Transverse colon (tissue), 3 donors: ENCODE data around the gene GINM1.

Experiments used
- CTCF ChIP-seq, 5 experiments: fragments of 200-600 bp in 3 of 5; fragments of 450-650 bp in 2 of 5; sonication (generic) in 3 of 5; IDR thresholded peaks; 1 replicate in 2 of 5; 2 replicates in 3 of 5; pipeline ENCODE4 v1.5.1; 2016 to 2017; ENCODE audit warnings: antibody characterized with exemption in 5 of 5, inconsistent platforms in 3 of 5, mild to moderate bottlenecking in 2 of 5, moderate library complexity in 1 of 5
- POLR2A ChIP-seq: fragments of 450-650 bp; IDR thresholded peaks from one replicate; pipeline ENCODE4 v1.6.1; 2016; ENCODE audit warnings: antibody characterized with exemption, mild to moderate bottlenecking, moderate library complexity

- TF ChIP-seq CTCF (IDR thresholded peaks at IDR 0.05) (peak; percentile 27 to 45 (median 33)), POLR2A (no peak)
Measured at GRCh38 chr6:149560736-149561135, 5.4 kb upstream of the GINM1 start.
